ENCODE measurements around the gene FUT2. TPM values are rescaled to one million over a fixed set of nuclear protein-coding genes. Genes with fewer than 3 reads are reported as not detected.

FUT2 gene
- total and polyA plus RNA-seq, 2 donors (not counting 1 experiment from before 2014, with no cell fraction given): not detected

GRCh38 chr19:48665786-48666185, 30.0 kb upstream of the FUT2 start:
- POLR2A ChIA-PET: no interaction called here
- no peaks in the 10 kb centered on the region for H3K27me3 Mint-ChIP-seq
- Histone ChIP-seq H3K4me2 (replicated peaks; ENCODE audit: low read depth, low read length, poor library complexity, severe bottlenecking) (no peak overlapping the region), H3K9me3 (ENCODE audit: control extremely low read depth in 1 of 3, control insufficient read depth in 2 of 3, insufficient read depth in 1 of 3, low read length in 2 of 3) (peaks cover 0 to 6% (median 0%) of the 10 kb centered on the region in 3 donors), H3K27me3 (replicated peaks in 1 of 4; ENCODE audit: control extremely low read depth in 1 of 4, control insufficient read depth in 3 of 4, insufficient read depth in 4 of 4, low read length in 3 of 4) (no peaks in the 10 kb centered on the region), H4K20me1 (ENCODE audit: control insufficient read depth, insufficient read depth, low read length, poor library complexity, severe bottlenecking) (no peaks in the 10 kb centered on the region), H3K27ac (ENCODE audit: low read length in 2 of 2) (no peak overlapping the region), H3K9ac (ENCODE audit: low read length) (no peak overlapping the region), H3K36me3 (replicated peaks in 1 of 2; ENCODE audit: control extremely low read depth in 1 of 2, control insufficient read depth in 1 of 2, extremely low read depth in 1 of 2, insufficient read depth in 2 of 2, low read length in 1 of 2) (no peaks in the 10 kb centered on the region), H3K79me2 (ENCODE audit: control insufficient read depth, insufficient read depth, low read length) (no peaks in the 10 kb centered on the region), H3K4me3 (ENCODE audit: control extremely low read depth in 1 of 5, extremely low read depth in 1 of 5, insufficient read depth in 1 of 5, low read depth in 2 of 5, low read length in 4 of 5) (no peak overlapping the region), H3K4me1 (ENCODE audit: control insufficient read depth in 2 of 2, insufficient read depth in 2 of 2, low read length in 2 of 2) (peaks cover 6 to 7% of the 10 kb centered on the region in 2 donors), H2AFZ (ENCODE audit: insufficient read depth, low read depth, low read length, poor library complexity, severe bottlenecking) (no peak overlapping the region)
- ATAC-seq (ENCODE audit: low read depth): no peak
- 100% methylated on average over 2 of the region's 6 CpGs for WGBS (ENCODE audit: insufficient coverage)
- no peak for DNase-seq
- peaks cover 3% of the 10 kb centered on the region for H3K9me3 Mint-ChIP-seq (ENCODE audit: insufficient read depth)
- H3K27ac Mint-ChIP-seq: no peak overlapping the region
- CTCF ChIA-PET: interaction anchor here (1.1 kb wide), 1 partner anchor 73 kb away, joined by 3 read pairs; no protein-coding TSS in a partner anchor
- peaks cover 7% of the 10 kb centered on the region for H3K4me1 Mint-ChIP-seq
- H3K4me3 Mint-ChIP-seq: no peak overlapping the region
- TF ChIP-seq CTCF (IDR thresholded peaks at IDR 0.05) (no peak), EZH2 (IDR thresholded peaks at IDR 0.05; ENCODE audit: borderline replicate concordance, insufficient read depth, low read depth, low read length, poor library complexity, severe bottlenecking) (no peak)
- intact Hi-C loops (cut with micrococcal nuclease): no loop called here

GRCh38 chr19:48668332-48668731, 27.4 kb upstream of the FUT2 start:
- no peaks in the 10 kb centered on the region for H3K27me3 ChIP-seq (replicated peaks in 1 of 4; ENCODE audit: control extremely low read depth in 1 of 4, control insufficient read depth in 3 of 4, insufficient read depth in 4 of 4, low read length in 3 of 4)
- no peak overlapping the region for H3K9ac ChIP-seq (ENCODE audit: low read length)
- no peak overlapping the region for H3K27ac ChIP-seq (ENCODE audit: low read length in 2 of 2)
- Mint-ChIP-seq H3K4me3 (no peak overlapping the region), H3K4me1 (no peaks in the 10 kb centered on the region), H3K27ac (no peak overlapping the region), H3K9me3 (ENCODE audit: insufficient read depth) (peaks cover 3% of the 10 kb centered on the region), H3K27me3 (no peaks in the 10 kb centered on the region)
- no peak overlapping the region for H2AFZ ChIP-seq (ENCODE audit: insufficient read depth, low read depth, low read length, poor library complexity, severe bottlenecking)
- intact Hi-C loops (cut with micrococcal nuclease): no loop called here
- ATAC-seq (ENCODE audit: low read depth) (no peak), DNase-seq (no peak)
- H4K20me1 ChIP-seq (ENCODE audit: control insufficient read depth, insufficient read depth, low read length, poor library complexity, severe bottlenecking): no peaks in the 10 kb centered on the region
- CTCF ChIA-PET: no interaction called here
- POLR2A ChIA-PET: no interaction called here
- WGBS (ENCODE audit: insufficient coverage): 91% methylated on average over 3 of the region's 3 CpGs
- no peak overlapping the region for H3K4me3 ChIP-seq (ENCODE audit: control extremely low read depth in 1 of 5, extremely low read depth in 1 of 5, insufficient read depth in 1 of 5, low read depth in 2 of 5, low read length in 4 of 5)
- no peak overlapping the region for H3K4me2 ChIP-seq (replicated peaks; ENCODE audit: low read depth, low read length, poor library complexity, severe bottlenecking)
- peaks cover 0 to 6% (median 0%) of the 10 kb centered on the region in 3 donors for H3K9me3 ChIP-seq (ENCODE audit: control extremely low read depth in 1 of 3, control insufficient read depth in 2 of 3, insufficient read depth in 1 of 3, low read length in 2 of 3)
- no peaks in the 10 kb centered on the region for H3K4me1 ChIP-seq (ENCODE audit: control insufficient read depth in 2 of 2, insufficient read depth in 2 of 2, low read length in 2 of 2)
- TF ChIP-seq CTCF (IDR thresholded peaks at IDR 0.05) (no peak), EZH2 (IDR thresholded peaks at IDR 0.05; ENCODE audit: borderline replicate concordance, insufficient read depth, low read depth, low read length, poor library complexity, severe bottlenecking) (no peak)
- no peaks in the 10 kb centered on the region for H3K36me3 ChIP-seq (replicated peaks in 1 of 2; ENCODE audit: control extremely low read depth in 1 of 2, control insufficient read depth in 1 of 2, extremely low read depth in 1 of 2, insufficient read depth in 2 of 2, low read length in 1 of 2)
- H3K79me2 ChIP-seq (ENCODE audit: control insufficient read depth, insufficient read depth, low read length): no peaks in the 10 kb centered on the region
